ENCODE measurements around the gene ULBP1. TPM values are rescaled to one million over a fixed set of nuclear protein-coding genes. Genes with fewer than 3 reads are reported as not detected.

Gene ULBP1
- total RNA-seq, 2 donors from 2014 or later: 0.11 to 0.31 TPM

DNA sequence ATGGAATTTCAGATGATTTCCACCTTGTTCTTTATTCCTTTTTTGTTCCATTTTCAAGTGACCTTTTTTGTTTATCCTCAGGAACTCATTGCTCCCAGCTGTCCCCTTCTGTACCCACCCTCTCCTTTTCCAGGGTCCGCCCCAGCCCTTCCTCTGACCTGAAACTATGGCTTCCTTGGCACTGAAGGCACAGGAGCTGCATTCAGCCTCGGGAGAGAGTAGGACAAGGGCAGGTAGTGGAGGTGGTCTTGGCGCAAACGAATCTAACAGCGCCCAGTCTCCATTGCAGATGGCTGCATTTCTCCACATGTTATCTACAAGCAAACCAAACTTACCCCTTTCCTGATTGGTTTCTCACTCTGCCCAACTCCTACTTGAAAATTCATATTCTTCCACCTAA, 30.7 kb upstream of the ULBP1 start:
- H3K27me3 ChIP-seq: peaks cover 11 to 23% of the 10 kb centered on the region in 2 donors
- H3K36me3 ChIP-seq: no peaks in the 10 kb centered on the region

GRCh38 chr6:149933461-149933860, 30.3 kb upstream of the ULBP1 start:
- peak; percentile 50 for DNase-seq (ENCODE audit: low spot score)
- no peaks in the 10 kb centered on the region for H3K36me3 ChIP-seq
- H3K4me3 ChIP-seq: no peak overlapping the region
- no peak for TF ChIP-seq CTCF (IDR thresholded peaks at IDR 0.05)
- H3K27ac ChIP-seq: no peak overlapping the region
- peaks cover 0 to 4% of the 10 kb centered on the region in 2 donors for H3K4me1 ChIP-seq
- no peaks in the 10 kb centered on the region for H3K9me3 ChIP-seq
- H3K27me3 ChIP-seq: peaks cover 15 to 27% of the 10 kb centered on the region in 2 donors

More for the DNA sequence above, 30.7 kb upstream of the ULBP1 start:
- DNase-seq (ENCODE audit: low spot score): peak; percentile 47
- H3K4me3 ChIP-seq: no peak overlapping the region
- no peaks in the 10 kb centered on the region for H3K4me1 ChIP-seq
- no peak for TF ChIP-seq CTCF (IDR thresholded peaks at IDR 0.05)
- no peak overlapping the region for H3K27ac ChIP-seq
- H3K9me3 ChIP-seq: no peaks in the 10 kb centered on the region

DNA sequence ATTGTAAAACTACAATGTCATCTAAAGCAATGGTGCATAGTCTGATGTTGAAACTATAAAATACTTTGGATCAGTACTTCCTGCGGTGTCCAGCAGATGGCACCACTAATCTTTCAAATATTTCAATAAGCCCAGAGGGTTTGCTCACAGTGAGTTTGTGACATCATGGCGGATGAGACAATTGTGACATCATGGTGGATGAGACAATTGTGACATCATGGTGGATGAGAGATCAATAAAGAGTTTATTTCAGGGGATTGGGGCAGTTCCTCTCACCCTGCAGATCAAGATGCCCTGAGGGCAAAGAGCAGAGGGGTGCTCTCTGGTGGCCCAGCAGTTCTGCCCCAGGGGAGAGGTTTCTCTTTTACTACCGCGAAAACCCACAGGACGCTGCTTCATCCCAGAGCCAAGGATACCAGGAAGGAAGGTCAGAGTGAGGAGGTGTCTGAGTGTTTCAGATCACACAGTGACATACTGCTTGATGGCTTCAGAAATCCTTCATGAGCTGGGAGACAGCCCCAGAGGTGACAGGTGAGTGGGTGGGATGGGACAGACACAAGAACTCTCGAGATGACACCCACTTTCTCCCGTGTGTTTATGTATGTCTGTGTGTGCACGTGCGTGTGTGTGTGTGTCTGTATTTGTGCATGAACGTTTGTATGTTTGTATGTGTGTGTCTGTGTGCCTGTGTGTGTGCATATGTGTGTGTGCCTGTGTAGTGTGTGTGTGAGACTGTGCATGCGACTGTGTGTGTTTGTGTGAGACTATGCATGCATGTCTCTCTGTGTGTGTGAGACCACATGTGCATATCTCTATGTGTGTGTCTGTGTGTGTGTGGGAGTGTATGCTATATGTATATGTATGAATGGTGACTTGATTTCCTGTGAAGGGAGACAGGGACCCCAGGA, 29.2 kb upstream of the ULBP1 start:
- Histone ChIP-seq H3K4me3 (no peak overlapping the region), H3K27ac (no peak overlapping the region), H3K27me3 (peaks cover 25 to 35% of the 10 kb centered on the region in 2 donors), H3K4me1 (peaks cover 0 to 13% of the 10 kb centered on the region in 2 donors), H3K36me3 (no peaks in the 10 kb centered on the region), H3K9me3 (no peaks in the 10 kb centered on the region)
- TF ChIP-seq CTCF (IDR thresholded peaks at IDR 0.05): peak; percentile 65 to 86
- DNase-seq (ENCODE audit: low spot score): peak; percentile 79

- H3K4me3 ChIP-seq: no peak overlapping the region
- no peak for DNase-seq (ENCODE audit: low spot score)
- no peaks in the 10 kb centered on the region for H3K9me3 ChIP-seq
- no peak overlapping the region for H3K27ac ChIP-seq
- H3K36me3 ChIP-seq: no peaks in the 10 kb centered on the region
- peaks cover 32 to 33% of the 10 kb centered on the region in 2 donors for H3K27me3 ChIP-seq
- no peak for TF ChIP-seq CTCF (IDR thresholded peaks at IDR 0.05)
- peaks cover 0 to 13% of the 10 kb centered on the region in 2 donors for H3K4me1 ChIP-seq
Measured at GRCh38 chr6:149935246-149935645, 28.5 kb upstream of the ULBP1 start.

DNA sequence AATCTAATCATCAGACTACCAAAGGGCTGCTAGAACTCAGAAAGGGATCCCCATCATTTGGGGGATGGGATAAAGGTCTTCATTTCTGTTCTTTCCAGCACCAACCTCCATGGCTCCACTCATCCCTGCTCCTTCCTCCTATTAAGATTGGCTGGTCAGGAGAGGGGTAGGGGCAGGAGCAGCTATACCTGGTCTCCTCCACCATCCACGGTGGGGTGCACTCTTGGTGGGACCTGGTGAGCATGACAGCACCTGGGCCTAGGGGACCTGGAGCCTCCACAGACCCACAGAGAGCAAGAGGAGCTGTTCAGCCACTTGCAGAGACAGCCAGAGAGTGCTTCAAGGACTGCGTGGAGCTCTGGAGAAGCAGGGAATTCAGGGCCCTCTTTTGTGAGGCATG, 28.1 kb upstream of the ULBP1 start:
- H3K4me1 ChIP-seq: peaks cover 0 to 13% of the 10 kb centered on the region in 2 donors
- TF ChIP-seq CTCF (IDR thresholded peaks at IDR 0.05): no peak
- H3K27me3 ChIP-seq: peaks cover 33 to 36% of the 10 kb centered on the region in 2 donors
- peak; percentile 43 for DNase-seq (ENCODE audit: low spot score)
- no peak overlapping the region for H3K27ac ChIP-seq
- no peaks in the 10 kb centered on the region for H3K9me3 ChIP-seq
- no peak overlapping the region for H3K4me3 ChIP-seq
- no peaks in the 10 kb centered on the region for H3K36me3 ChIP-seq

All from right atrium auricular region (tissue), 2 donors.